ENCODE data around the gene TENM3.

The TENM3 gene

GRCh38 chr4:182475539-182475938 is 232.3 kb downstream of the TENM3 start:
- no peak for DNase-seq

GRCh38 chr4:182478475-182478874 is 235.3 kb downstream of the TENM3 start:
- DNase-seq = peak; percentile 67

GRCh38 chr4:182483685-182484084 is 240.5 kb downstream of the TENM3 start:
- DNase-seq = no peak

GRCh38 chr4:182486881-182487280 is 243.7 kb downstream of the TENM3 start:
- DNase-seq = no peak

- DNase-seq = no peak
Observed at GRCh38 chr4:182488896-182489295, 245.7 kb downstream of the TENM3 start.

GRCh38 chr4:182489607-182490006 is 246.4 kb downstream of the TENM3 start:
- DNase-seq = no peak

- DNase-seq = no peak
Observed at GRCh38 chr4:182491719-182492118, 248.5 kb downstream of the TENM3 start.

GRCh38 chr4:182492423-182492822 is 249.2 kb downstream of the TENM3 start:
- DNase-seq = no peak

- DNase-seq = no peak
Observed at GRCh38 chr4:182493377-182493776, 250.2 kb downstream of the TENM3 start.

- no peak for DNase-seq
Observed at GRCh38 chr4:182494103-182494502, 250.9 kb downstream of the TENM3 start.

GRCh38 chr4:182495031-182495430 is 251.8 kb downstream of the TENM3 start:
- DNase-seq = peak; percentile 16

- DNase-seq = no peak
Observed at GRCh38 chr4:182495645-182496385, 252.6 kb downstream of the TENM3 start.

- DNase-seq = no peak
Observed at GRCh38 chr4:182496408-182496807, 253.2 kb downstream of the TENM3 start.

- DNase-seq = no peak
Observed at GRCh38 chr4:182502064-182502463, 258.9 kb downstream of the TENM3 start.

GRCh38 chr4:182504463-182504862 is 261.3 kb downstream of the TENM3 start:
- no peak for DNase-seq

GRCh38 chr4:182507805-182508204 is 264.6 kb downstream of the TENM3 start:
- no peak for DNase-seq

- no peak for DNase-seq
Observed at GRCh38 chr4:182510836-182511235, 267.6 kb downstream of the TENM3 start.

- no peak for DNase-seq
Observed at GRCh38 chr4:182513587-182514291, 270.5 kb downstream of the TENM3 start.

GRCh38 chr4:182518421-182518820 is 275.2 kb downstream of the TENM3 start:
- DNase-seq = no peak

- no peak for DNase-seq
Observed at GRCh38 chr4:182519528-182519927, 276.3 kb downstream of the TENM3 start.

- DNase-seq = no peak
Observed at GRCh38 chr4:182521011-182521410, 277.8 kb downstream of the TENM3 start.

- DNase-seq = no peak
Observed at GRCh38 chr4:182528819-182529218, 285.6 kb downstream of the TENM3 start.

- DNase-seq = no peak
Observed at GRCh38 chr4:182530451-182530850, 287.2 kb downstream of the TENM3 start.

- DNase-seq = no peak
Observed at GRCh38 chr4:182531555-182532162, 288.5 kb downstream of the TENM3 start.
